ENCODE results near the gene IDH3G.

The IDH3G gene

GRCh38 chrX:153741446-153741845 is 52.7 kb downstream of the IDH3G start:
- H3K4me2 ChIP-seq (ENCODE audit: low read length), result no peak overlapping the region
- no peaks in the 10 kb centered on the region for H3K36me3 ChIP-seq (ENCODE audit: control insufficient read depth, low read length)
- H3F3A ChIP-seq (ENCODE audit: control insufficient read depth, insufficient read depth), result no peaks in the 10 kb centered on the region
- H3K27me3 ChIP-seq (ENCODE audit: control insufficient read depth, low read length), result no peaks in the 10 kb centered on the region
- no peak for TF ChIP-seq CTCF (IDR thresholded peaks at IDR 0.05; ENCODE audit: low read depth, low read length, poor library complexity, severe bottlenecking)
- TF ChIP-seq EZH2phosphoT487 (IDR thresholded peaks at IDR 0.05; ENCODE audit: borderline replicate concordance, low read length), result no peak
- H3K4me3 ChIP-seq (ENCODE audit: low read length), result no peak overlapping the region
- H3K9me2 ChIP-seq (replicated peaks; ENCODE audit: control insufficient read depth, low read length), result no peaks in the 10 kb centered on the region
- no peaks in the 10 kb centered on the region for H3K79me2 ChIP-seq (ENCODE audit: control insufficient read depth, low read length)
- H3K27ac ChIP-seq (ENCODE audit: low read depth, low read length), result no peak overlapping the region
- H4K20me1 ChIP-seq (ENCODE audit: control insufficient read depth, insufficient read depth, low read depth, low read length), result no peaks in the 10 kb centered on the region
- peaks cover 6% of the 10 kb centered on the region for H3K4me1 ChIP-seq (ENCODE audit: control insufficient read depth, low read length)
- no peaks in the 10 kb centered on the region for H3K9me3 ChIP-seq (ENCODE audit: control insufficient read depth, insufficient read depth, low read length)

- Histone ChIP-seq H3K27ac (ENCODE audit: low read depth, low read length) (no peak overlapping the region), H3K4me3 (ENCODE audit: low read length) (no peak overlapping the region), H3K9me2 (replicated peaks; ENCODE audit: control insufficient read depth, low read length) (no peaks in the 10 kb centered on the region), H4K20me1 (ENCODE audit: control insufficient read depth, insufficient read depth, low read depth, low read length) (no peaks in the 10 kb centered on the region), H3F3A (ENCODE audit: control insufficient read depth, insufficient read depth) (no peaks in the 10 kb centered on the region), H3K36me3 (ENCODE audit: control insufficient read depth, low read length) (no peaks in the 10 kb centered on the region), H3K27me3 (ENCODE audit: control insufficient read depth, low read length) (no peaks in the 10 kb centered on the region), H3K79me2 (ENCODE audit: control insufficient read depth, low read length) (no peaks in the 10 kb centered on the region), H3K9me3 (ENCODE audit: control insufficient read depth, insufficient read depth, low read length) (no peaks in the 10 kb centered on the region), H3K4me2 (ENCODE audit: low read length) (no peak overlapping the region), H3K4me1 (ENCODE audit: control insufficient read depth, low read length) (peaks cover 6% of the 10 kb centered on the region)
- TF ChIP-seq EZH2phosphoT487 (IDR thresholded peaks at IDR 0.05; ENCODE audit: borderline replicate concordance, low read length) (no peak), CTCF (IDR thresholded peaks at IDR 0.05; ENCODE audit: low read depth, low read length, poor library complexity, severe bottlenecking) (no peak)
Observed at GRCh38 chrX:153740631-153741222, 53.4 kb downstream of the IDH3G start.

GRCh38 chrX:153739754-153740486 is 54.3 kb downstream of the IDH3G start:
- no peaks in the 10 kb centered on the region for H3K27me3 ChIP-seq (ENCODE audit: control insufficient read depth, low read length)
- H3K36me3 ChIP-seq (ENCODE audit: control insufficient read depth, low read length), result no peaks in the 10 kb centered on the region
- H3K79me2 ChIP-seq (ENCODE audit: control insufficient read depth, low read length), result no peaks in the 10 kb centered on the region
- H4K20me1 ChIP-seq (ENCODE audit: control insufficient read depth, insufficient read depth, low read depth, low read length), result no peaks in the 10 kb centered on the region
- H3K4me2 ChIP-seq (ENCODE audit: low read length), result no peak overlapping the region
- no peak for TF ChIP-seq CTCF (IDR thresholded peaks at IDR 0.05; ENCODE audit: low read depth, low read length, poor library complexity, severe bottlenecking)
- TF ChIP-seq EZH2phosphoT487 (IDR thresholded peaks at IDR 0.05; ENCODE audit: borderline replicate concordance, low read length), result no peak
- no peak overlapping the region for H3K4me3 ChIP-seq (ENCODE audit: low read length)
- no peak overlapping the region for H3K27ac ChIP-seq (ENCODE audit: low read depth, low read length)
- H3F3A ChIP-seq (ENCODE audit: control insufficient read depth, insufficient read depth), result no peaks in the 10 kb centered on the region
- no peaks in the 10 kb centered on the region for H3K9me3 ChIP-seq (ENCODE audit: control insufficient read depth, insufficient read depth, low read length)
- no peaks in the 10 kb centered on the region for H3K9me2 ChIP-seq (replicated peaks; ENCODE audit: control insufficient read depth, low read length)
- peaks cover 14% of the 10 kb centered on the region for H3K4me1 ChIP-seq (ENCODE audit: control insufficient read depth, low read length)

Data from DOHH2 (cell line).